HepG2 (cell line): ENCODE results near the gene ZNF367. TPM values are rescaled to one million over a fixed set of nuclear protein-coding genes. Genes with fewer than 3 reads are reported as not detected.

Experiments used
- AGO1 ChIP-seq: fragments of 200-400 bp; formaldehyde crosslinking; IDR thresholded peaks from 2 replicates; pipeline ENCODE4 v1.6.1; 2017; ENCODE audit warnings: mild to moderate bottlenecking, low read depth, low read length, moderate library complexity; ENCODE audit not compliant: poor library complexity, severe bottlenecking
- ATF1 ChIP-seq: IDR thresholded peaks from 2 replicates; pipeline ENCODE4 v1.6.1; 2016; ENCODE audit warnings: mild to moderate bottlenecking, control low read depth
- FOXA1 ChIP-seq, 2 experiments: fragments of 450-650 bp in 1 of 2; sonication (generic) in 1 of 2; formaldehyde crosslinking in 1 of 2; IDR thresholded peaks; 2 replicates each; pipeline versions ENCODE4 v1.4.0 to v1.6.1; 2016 to 2020; ENCODE audit warnings: missing genetic modification reagents in 1 of 2
- FOXJ3 ChIP-seq: sonication (generic); formaldehyde crosslinking; IDR thresholded peaks from 2 replicates; pipeline ENCODE4 v1.4.0; 2020; ENCODE audit warnings: missing genetic modification reagents, mild to moderate bottlenecking, borderline replicate concordance
- GABPB1 ChIP-seq: IDR thresholded peaks from 2 replicates; pipeline ENCODE4 v1.6.1; 2016; ENCODE audit warnings: mild to moderate bottlenecking, missing genetic modification reagents, moderate library complexity, missing compliant biosample characterization
- KDM1A ChIP-seq: IDR thresholded peaks from 2 replicates; pipeline ENCODE4 v1.6.1; 2016; ENCODE audit warnings: missing compliant biosample characterization
- MBD4 ChIP-seq: IDR thresholded peaks from 2 replicates; pipeline ENCODE4 v1.6.1; 2012; ENCODE audit warnings: low read length, inconsistent platforms, borderline replicate concordance
- MYNN ChIP-seq: sonication (generic); formaldehyde crosslinking; IDR thresholded peaks from 2 replicates; pipeline ENCODE4 v1.4.0; 2020; ENCODE audit warnings: mild to moderate bottlenecking, low read depth, missing genetic modification reagents
- NFYB ChIP-seq: sonication (generic); formaldehyde crosslinking; IDR thresholded peaks from 2 replicates; pipeline ENCODE4 v1.4.0; 2020; ENCODE audit warnings: missing genetic modification reagents
- PAX8 ChIP-seq: sonication (generic); formaldehyde crosslinking; IDR thresholded peaks from 2 replicates; pipeline ENCODE4 v1.8.0; 2022; ENCODE audit warnings: mild to moderate bottlenecking, missing genetic modification reagents, borderline replicate concordance
- PHF8 ChIP-seq: sonication (generic); formaldehyde crosslinking; IDR thresholded peaks from 2 replicates; pipeline ENCODE4 v1.5.0; 2020; ENCODE audit warnings: missing genetic modification reagents
- ZBTB46 ChIP-seq: sonication (generic); formaldehyde crosslinking; IDR thresholded peaks from 2 replicates; pipeline ENCODE4 v1.4.0; 2020; ENCODE audit warnings: mild to moderate bottlenecking, missing genetic modification reagents, borderline replicate concordance
- ZFP37 ChIP-seq: sonication (generic); formaldehyde crosslinking; IDR thresholded peaks from 2 replicates; pipeline ENCODE4 v1.4.0; 2020; ENCODE audit warnings: missing genetic modification reagents, borderline replicate concordance
- ZNF260 ChIP-seq: sonication (generic); formaldehyde crosslinking; IDR thresholded peaks from 2 replicates; pipeline ENCODE4 v1.4.0; 2020; ENCODE audit warnings: missing genetic modification reagents, low read depth, mild to moderate bottlenecking, borderline replicate concordance
- ZNF503 ChIP-seq: sonication (generic); formaldehyde crosslinking; IDR thresholded peaks from 2 replicates; pipeline ENCODE4 v1.4.0; 2020; ENCODE audit warnings: missing genetic modification reagents
- ZNF607 ChIP-seq: sonication (generic); formaldehyde crosslinking; IDR thresholded peaks from 2 replicates; pipeline ENCODE4 v1.5.1; 2020; ENCODE audit warnings: missing genetic modification reagents, mild to moderate bottlenecking, borderline replicate concordance
- ZXDC ChIP-seq: sonication (generic); formaldehyde crosslinking; IDR thresholded peaks from 2 replicates; pipeline ENCODE4 v1.5.0; 2020; ENCODE audit warnings: mild to moderate bottlenecking, missing genetic modification reagents
- polyA plus RNA-seq, 8 experiments: library from polyadenylated mRNA; depleted of rRNA in 3 of 8; stranded (reverse) in 7 of 8; unstranded in 1 of 8; fragments of >200 nt; fragmentation: Illumina TruSeq in 4 of 8; extraction: Trizol in 4 of 8; gene quantifications; 2 replicates each; pipeline versions ENCODE4 v1.2.1 to v1.2.3, GENCODE V29; 2011 to 2016; ENCODE audit warnings: low read depth in 4 of 8, missing spikeins in 1 of 8, mixed read lengths in 1 of 8; ENCODE audit not compliant: insufficient read depth in 1 of 8
- total RNA-seq, 5 experiments: library from RNA; depleted of rRNA; stranded (reverse); fragments of >200 nt; fragmentation: Illumina TruSeq; extraction: Trizol; gene quantifications; 2 replicates each; pipeline ENCODE4 v1.2.3, GENCODE V29; 2016; ENCODE audit warnings: low read depth in 1 of 5
- TF ChIP-seq, protein P1 (sequence below): sonication (generic); formaldehyde crosslinking; IDR thresholded peaks from 2 replicates; pipeline ENCODE4 v1.4.0; 2020; ENCODE audit warnings: missing genetic modification reagents

The ZNF367 gene
- total and polyA plus RNA-seq, 2 of the 13 experiments (the other 11 are each of a cell fraction or from before 2014, with no cell fraction given), result 2.9 to 7.7 TPM

- no peak for TF ChIP-seq ZNF607 (CRISPR knock-in tag)
- TF ChIP-seq PAX8 (CRISPR knock-in tag), result no peak
- TF ChIP-seq ZNF260, result no peak
- TF ChIP-seq NFYB (CRISPR knock-in tag), result peak; percentile 82
- TF ChIP-seq GABPB1 (CRISPR knock-in tag), result peak; percentile 45; the same call in 1 of the 2 replicates
- no peak for TF ChIP-seq ZXDC (CRISPR knock-in tag)
- TF ChIP-seq ZNF503 (CRISPR knock-in tag), result 0 out of 2 replicates have a peak, but pooled peaks have one; percentile 29
- no peak for TF ChIP-seq MBD4
- TF ChIP-seq MYNN (CRISPR knock-in tag), result no peak
- TF ChIP-seq PHF8 (CRISPR knock-in tag), result peak; percentile 60
- 0 out of 2 replicates have a peak, but pooled peaks have one; percentile 57 for TF ChIP-seq ZFP37 (CRISPR knock-in tag)
- no peak for TF ChIP-seq AGO1
- TF ChIP-seq FOXJ3 (CRISPR knock-in tag), result no peak
- TF ChIP-seq ATF1 (CRISPR knock-in tag), result no peak
- TF ChIP-seq FOXA1 (IDR thresholded peaks at IDR 0.05), result no peak
- 0 out of 2 replicates have a peak, but pooled peaks have one; percentile 31 for TF ChIP-seq FOXA1 (CRISPR knock-in tag; IDR thresholded peaks at IDR 0.05)
- TF ChIP-seq ZBTB46, result no peak
- no peak for TF ChIP-seq KDM1A (CRISPR knock-in tag)
- TF ChIP-seq, protein P1, sequence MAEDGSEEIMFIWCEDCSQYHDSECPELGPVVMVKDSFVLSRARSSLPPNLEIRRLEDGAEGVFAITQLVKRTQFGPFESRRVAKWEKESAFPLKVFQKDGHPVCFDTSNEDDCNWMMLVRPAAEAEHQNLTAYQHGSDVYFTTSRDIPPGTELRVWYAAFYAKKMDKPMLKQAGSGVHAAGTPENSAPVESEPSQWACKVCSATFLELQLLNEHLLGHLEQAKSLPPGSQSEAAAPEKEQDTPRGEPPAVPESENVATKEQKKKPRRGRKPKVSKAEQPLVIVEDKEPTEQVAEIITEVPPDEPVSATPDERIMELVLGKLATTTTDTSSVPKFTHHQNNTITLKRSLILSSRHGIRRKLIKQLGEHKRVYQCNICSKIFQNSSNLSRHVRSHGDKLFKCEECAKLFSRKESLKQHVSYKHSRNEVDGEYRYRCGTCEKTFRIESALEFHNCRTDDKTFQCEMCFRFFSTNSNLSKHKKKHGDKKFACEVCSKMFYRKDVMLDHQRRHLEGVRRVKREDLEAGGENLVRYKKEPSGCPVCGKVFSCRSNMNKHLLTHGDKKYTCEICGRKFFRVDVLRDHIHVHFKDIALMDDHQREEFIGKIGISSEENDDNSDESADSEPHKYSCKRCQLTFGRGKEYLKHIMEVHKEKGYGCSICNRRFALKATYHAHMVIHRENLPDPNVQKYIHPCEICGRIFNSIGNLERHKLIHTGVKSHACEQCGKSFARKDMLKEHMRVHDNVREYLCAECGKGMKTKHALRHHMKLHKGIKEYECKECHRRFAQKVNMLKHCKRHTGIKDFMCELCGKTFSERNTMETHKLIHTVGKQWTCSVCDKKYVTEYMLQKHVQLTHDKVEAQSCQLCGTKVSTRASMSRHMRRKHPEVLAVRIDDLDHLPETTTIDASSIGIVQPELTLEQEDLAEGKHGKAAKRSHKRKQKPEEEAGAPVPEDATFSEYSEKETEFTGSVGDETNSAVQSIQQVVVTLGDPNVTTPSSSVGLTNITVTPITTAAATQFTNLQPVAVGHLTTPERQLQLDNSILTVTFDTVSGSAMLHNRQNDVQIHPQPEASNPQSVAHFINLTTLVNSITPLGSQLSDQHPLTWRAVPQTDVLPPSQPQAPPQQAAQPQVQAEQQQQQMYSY (CRISPR knock-in tag), result no peak
Observed at GRCh38 chr9:96449845-96450612, 31.9 kb upstream of the ZNF367 start, which contains the start of gene HABP4 (continued).
